GOT3 (cell line): ENCODE measurements around the gene ENC1.

Experiments used
- DNase-seq: peaks from one replicate; lab custom pipeline; 2025; ENCODE audit warnings: mixed read lengths; lab: John Stamatoyannopoulos, UW

ENC1 gene

DNA sequence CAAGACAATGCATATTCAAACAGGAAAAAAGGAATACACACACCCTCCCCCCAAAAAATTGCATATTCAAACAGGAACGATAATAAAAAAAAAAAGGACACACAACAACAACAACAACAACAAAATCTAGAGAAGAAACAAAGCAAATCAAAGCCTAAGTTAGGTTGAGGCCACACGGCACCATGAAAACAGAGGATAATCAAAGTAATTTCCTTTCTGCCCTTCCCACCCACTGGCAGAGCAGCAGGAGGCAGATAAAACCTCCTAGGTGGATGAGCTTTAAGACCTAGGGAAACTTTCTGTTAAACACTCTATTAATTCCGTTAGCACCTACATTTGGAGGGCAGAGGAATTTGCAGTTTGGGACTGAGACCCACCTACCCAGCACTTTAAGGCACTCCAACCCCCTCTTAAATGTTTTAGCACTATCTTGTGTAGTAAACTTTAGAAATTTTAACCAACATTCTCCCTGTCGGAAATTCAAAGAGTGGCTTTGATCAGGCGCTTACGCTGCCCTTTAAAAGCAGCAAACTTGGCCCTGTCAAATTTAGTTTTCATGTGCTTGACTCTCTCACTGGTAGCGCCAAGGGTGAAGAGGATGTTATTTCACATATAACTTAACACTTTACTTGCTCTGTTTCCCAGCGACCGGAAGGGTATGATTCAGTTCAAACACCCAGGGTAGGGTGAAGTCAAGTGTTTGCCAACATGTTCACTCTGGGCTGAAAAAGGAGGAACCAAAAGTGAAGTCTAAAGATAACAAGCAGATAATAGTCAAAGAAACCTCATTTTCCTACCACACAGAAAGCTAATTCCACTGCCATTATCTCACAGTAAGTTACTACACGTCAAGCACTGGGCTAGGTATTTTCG, 9.2 kb downstream of the ENC1 start:
- DNase-seq: no peak

DNA sequence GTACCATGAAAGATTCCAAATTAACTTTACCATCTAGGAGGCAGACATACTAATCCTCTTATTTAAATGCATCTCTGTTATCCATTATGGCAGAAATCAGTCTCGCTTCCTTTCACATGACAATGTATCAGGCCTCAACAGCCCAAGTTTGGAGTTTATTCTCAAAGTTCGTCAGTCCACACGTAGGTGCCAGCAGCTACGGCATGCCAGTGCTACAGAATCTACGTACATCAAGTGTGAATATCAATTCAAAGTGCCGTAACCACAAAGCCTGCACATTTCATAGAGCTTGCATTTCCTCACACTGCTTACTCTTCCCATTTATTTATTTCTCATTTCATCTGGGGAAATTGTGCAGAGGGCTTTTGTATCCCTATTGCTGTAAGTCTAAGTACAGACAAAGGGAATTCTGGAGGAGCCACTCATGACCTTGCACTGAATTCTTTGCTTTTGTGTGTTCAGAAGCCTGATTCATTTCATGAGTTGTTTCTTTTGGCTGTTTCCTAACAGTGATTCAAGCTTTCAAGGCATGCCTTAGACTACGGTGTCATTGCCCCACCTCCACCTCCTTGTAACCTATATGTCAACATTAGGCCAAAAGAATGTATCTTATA, 10.0 kb downstream of the ENC1 start:
- no peak for DNase-seq

DNA sequence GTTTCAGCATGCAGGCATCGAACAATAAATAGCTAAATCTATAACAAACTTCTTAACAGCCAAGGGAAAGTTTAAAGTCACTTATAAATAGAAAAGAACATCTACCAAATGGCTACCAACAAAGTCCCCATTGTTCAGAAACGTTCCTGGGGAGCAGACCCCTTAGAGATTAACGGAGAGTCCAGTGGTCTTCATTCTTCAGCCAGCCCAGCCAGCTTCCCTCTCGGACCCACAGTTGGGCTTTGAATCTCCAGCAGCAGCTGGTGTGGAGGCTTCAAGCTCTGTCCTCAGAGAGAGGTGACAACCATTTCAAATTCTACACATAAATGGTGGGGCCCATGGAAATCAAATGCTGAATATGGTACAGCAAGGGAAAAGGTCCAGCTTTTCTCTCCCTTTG, 11.2 kb downstream of the ENC1 start:
- DNase-seq: no peak

DNA sequence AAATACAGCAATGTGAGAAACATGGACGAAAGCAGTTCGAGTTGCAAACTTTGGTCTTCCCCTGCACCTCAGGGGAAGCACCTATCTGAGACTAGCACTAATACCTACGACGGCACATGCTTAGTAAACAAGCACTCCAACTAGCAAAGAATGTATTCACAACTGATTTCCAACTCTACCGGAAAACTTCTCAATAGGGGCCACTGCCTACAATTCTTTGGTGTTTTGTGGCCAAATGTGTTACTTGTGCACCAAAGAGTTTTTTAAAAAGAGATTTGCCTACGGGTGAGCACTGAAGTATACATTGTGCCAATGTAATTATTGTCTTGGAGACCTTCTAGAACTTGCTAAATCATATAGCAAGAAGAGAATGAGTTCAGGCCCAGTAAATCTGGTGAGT, 12.2 kb downstream of the ENC1 start:
- no peak for DNase-seq

DNA sequence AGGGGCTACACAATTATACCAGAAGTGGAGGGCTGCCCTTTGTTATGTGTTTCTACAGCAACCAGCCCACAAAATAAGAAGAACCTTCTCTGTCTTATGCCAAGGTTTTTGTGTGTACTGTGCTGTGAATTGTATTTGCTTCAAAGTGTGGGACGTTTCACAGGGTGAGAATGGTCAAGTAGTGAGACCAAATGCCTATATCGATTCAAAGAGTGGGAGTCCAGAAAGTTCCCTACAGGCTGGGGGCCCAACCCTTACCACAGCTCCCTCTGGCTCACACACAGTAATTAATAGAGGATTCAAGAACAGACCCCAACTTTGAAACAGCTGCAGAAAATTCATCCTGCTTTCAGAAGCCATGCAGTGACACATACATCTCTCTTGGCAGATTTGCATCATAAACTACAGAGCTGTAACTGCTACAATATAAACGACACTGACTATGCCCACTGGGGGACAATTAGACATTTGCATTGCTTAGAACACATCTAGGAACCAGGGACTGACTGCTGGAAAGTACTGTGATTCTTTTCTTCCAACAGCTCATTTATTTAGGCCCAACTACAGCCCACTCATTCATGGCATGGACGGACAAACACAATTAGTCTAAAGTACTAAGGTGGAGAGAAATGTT, 12.8 kb downstream of the ENC1 start:
- DNase-seq: no peak

DNA sequence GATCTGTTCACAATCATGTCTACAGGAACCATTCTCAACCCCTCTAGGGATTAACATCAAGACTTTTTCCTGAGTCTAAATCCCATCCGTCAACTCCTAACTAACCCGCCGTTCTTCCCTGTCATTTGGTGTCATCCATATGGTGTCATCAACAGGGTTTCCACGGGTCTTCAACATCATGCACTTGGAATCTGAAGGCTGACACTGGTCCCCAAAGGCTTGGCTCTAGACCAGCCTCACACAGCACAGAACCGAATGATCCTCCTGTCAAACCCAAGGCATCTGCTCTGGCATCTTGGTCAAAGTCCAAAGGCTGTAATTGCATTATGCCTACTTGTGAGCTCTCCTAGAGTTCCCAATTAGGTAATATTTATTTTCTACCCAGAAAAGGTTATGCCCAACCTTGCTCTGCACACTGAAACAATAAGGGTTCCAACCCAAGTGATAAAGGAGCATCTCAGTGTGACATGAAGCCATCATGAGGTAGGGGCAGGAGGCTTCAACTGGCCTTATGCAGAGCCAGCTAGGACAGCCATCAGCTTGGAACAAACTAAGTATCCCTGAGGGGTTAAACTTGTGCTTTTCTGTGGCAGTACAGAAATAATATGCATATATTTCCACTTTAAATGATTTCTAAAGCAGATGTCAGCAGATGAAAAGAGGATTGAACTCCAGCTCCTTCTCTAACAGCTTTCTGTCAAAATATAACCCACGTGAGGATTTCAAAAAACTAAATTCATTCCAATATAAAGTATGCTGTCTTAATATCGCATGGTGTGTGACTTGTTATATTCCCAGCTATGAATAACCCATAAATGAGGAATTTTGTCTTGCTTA, 13.9 kb downstream of the ENC1 start:
- DNase-seq: no peak

DNA sequence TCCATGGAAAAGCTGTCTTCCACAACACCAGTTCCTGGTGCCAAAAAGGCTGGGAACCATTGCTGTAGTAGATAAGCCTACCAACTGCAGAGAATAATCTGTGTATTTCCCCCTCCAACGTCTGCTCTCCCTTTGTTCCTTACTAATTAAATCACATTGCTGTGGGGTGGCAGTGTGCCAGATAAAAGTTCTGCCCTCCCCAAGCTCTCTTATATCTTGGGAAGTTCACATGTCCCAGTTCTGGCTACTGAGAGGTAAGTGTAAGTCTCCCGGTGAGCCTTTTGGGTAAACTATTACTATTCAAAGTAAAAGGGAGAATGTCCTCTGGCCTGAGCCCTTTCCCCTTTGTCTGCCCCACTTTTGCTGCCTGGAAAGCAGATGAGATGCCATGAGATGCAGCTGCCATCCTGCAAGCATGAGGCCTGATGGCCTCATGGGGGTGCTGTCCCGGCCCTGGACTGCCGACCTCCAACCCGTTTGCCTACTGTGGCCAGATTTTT, 14.7 kb downstream of the ENC1 start:
- DNase-seq: no peak

DNA sequence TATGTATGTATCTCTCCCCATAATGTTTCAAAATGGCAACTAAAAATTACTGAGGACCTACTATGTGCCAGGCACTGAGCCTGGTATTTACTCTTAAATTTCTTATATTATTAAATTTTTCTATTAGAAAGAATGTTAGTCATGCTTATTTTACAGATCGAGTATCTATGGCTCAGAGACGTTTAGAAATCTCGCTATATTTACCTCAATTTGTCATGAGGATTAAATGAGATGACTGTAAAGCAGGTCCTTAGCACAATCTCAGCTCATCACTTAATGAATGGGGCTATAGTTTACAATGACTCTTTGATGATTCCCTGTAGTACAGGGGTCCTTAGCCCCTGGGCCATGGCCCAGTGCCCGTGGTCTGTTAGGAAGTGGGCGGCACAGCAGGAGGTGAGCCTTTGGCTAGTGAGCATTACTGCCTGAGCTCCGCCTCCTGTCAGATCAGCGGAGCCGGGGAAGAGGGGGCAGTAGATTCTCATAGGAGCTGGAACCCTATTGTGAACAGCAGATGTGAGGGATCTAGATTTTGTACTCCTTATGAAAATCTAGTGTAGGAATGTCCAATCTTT, 15.5 kb downstream of the ENC1 start:
- no peak for DNase-seq

DNA sequence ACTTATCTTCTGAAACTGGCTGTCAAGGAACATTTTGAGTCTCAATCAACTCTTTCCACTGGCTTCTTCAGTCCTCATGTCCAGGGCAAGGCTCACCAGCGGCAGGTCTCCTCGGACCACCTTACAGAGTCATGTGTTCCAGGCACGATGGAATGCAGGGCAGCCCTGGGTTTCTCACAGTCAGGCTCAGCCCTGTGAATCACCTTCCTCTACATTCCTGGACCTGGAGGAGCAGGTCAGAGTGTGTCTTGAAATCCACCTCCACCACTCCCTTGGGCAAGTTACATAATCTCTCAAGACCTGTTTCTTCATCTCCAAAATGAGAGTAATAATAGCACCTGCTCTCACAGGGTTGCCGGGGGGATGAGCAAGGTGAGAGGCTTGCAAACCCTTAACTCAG, 16.0 kb downstream of the ENC1 start:
- DNase-seq: no peak

DNA sequence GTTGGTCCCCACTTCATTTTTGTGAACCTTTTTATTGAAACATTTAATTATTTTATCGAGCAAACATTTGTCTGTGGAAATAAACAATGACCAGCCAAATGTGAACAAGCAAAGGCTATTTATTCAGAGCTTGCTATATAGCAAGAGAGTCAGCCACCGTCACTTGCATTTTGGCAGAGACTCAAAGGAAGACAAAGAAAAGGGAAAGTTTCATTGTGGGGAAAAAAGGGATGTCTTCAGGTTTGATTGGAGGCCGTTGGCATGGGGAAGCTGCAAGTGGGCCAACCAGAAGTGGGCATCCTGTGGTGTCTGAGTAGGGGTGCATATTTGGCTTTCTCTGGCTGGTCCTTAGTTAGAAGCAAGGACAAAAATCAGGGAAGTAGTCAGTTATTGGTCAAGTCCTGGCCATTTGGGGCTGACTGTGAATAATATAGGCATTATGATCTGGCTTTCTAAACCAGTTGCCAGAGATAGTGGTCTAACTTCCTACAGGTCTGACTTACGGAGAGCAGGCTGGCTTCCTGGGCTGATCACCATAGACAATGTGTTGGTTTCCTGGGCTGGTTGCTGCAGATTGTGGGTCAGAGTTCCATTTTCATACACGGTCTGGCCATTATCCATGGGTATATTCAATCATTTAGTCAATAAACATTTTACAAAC, 16.6 kb downstream of the ENC1 start:
- DNase-seq: no peak

DNA sequence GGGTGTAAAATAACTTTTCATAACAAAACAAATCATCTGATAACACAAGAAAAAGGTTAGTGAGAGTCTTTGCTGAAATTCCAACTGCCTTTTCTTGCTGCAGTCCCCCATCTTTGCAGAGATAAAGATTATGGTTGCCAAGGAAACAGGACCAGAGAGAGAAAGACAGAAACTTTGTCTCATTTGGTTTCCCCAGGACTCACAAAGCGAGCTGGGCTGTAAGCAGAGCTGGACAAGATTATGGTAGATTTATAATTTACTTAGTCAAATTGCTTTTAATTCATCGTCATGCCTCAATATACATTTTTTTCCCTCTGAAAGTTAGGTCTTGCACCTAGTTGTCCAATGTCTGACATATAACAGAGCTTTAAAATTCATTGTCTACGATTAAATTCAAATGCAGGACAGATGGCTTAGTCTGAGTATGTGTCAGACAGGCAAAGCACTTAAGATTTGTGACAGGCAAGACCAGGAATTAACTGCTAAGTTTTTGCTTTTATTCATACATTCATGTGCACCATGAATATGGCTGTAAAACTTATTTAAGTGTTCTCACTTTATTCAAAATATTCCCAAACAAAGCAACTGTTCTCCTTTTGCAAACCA, 17.4 kb downstream of the ENC1 start:
- no peak for DNase-seq

DNA sequence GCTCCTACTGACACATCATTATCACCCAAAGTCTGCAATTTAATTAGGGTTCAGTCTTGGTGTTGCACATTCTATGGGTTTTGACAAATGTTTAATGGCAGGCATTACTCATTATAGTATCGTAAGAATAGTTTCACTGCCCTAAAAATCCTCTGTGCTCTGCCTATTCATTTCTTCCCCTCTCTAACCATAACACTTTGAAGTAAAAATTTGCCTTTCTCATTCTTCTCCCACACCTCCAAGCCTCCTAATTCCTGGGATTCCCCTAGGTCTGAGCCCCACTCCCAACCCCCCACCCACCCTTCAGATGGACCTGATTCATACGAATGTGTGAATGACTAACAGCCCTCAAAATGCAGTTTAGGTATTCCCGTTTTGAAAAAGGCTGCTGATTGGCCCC, 18.4 kb downstream of the ENC1 start:
- no peak for DNase-seq

DNA sequence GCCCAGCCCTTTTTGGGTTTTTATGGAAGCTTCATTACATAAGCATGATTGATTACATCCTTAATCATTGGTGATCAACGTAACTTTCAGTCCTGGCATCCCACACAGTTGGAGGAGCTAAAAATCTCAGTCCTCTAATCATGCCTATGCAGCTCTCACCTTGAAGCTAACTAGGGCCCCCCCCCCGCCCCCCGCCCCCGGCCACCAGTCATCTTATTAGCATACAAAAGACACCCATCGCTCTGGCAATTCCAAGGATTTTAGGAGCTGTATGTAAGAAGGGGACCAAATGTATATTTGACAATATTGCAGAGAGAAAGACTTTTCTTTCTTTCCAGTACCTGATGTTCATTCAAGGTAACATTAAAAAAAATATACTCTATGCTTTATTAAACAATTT, 19.0 kb downstream of the ENC1 start:
- DNase-seq: no peak

DNA sequence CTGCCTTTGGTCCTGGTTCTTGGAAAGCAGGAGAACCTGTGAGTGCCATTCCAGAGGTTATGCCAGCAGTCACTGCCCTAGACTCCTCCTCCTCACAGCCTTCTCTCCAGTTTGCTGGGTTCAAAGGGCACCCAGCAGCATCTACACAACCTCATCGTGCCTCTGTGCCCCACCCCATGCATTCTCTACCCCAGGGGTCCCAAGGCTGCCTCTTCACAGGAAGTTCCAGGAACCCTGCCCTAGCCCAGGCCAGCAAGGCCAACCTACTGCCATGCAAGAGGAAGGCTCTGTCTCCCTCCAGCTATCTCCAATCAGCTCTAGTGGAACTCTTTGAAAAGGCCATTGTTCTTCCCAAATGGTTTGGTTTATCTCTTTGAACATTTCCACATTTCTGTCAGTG, 21.2 kb downstream of the ENC1 start:
- DNase-seq: no peak

DNA sequence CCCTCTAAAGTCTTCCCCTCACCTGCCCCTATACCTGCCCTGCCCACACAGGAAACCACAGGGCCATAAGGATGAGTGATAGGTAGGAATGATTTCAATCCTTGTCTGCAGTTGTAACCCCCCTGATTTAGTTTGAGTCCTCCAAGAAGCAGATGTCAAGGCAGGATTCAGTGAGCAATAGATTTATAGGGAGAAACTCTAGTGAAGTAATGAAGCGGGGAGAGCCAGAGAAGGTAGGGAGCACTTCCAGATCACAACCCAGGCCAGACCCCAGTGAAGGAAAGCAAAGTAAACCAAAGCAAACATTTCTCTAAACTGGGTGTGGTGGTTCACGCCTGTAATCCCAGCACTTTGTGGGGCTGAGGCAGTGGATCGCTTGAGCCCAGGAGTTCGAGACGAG, 22.4 kb downstream of the ENC1 start:
- no peak for DNase-seq

DNA sequence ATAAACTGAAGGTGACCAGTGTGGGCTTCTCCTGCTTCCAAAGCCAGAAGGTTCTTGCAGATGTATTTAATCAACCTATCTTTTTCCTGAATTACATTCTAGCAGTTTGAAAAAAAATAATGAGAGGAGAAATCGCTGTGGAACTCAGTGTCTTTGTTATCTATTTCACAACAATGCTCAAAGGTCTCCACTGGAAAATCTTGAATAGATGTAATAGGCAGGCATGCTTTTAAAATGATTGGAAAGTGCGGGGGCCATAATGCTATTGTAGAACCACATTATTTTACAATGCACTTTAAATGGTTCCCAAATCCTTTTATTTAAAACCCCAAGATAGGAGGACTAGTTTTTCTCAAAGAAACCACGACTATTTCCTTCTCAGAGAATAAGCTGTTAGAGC, 23.3 kb downstream of the ENC1 start:
- no peak for DNase-seq

DNA sequence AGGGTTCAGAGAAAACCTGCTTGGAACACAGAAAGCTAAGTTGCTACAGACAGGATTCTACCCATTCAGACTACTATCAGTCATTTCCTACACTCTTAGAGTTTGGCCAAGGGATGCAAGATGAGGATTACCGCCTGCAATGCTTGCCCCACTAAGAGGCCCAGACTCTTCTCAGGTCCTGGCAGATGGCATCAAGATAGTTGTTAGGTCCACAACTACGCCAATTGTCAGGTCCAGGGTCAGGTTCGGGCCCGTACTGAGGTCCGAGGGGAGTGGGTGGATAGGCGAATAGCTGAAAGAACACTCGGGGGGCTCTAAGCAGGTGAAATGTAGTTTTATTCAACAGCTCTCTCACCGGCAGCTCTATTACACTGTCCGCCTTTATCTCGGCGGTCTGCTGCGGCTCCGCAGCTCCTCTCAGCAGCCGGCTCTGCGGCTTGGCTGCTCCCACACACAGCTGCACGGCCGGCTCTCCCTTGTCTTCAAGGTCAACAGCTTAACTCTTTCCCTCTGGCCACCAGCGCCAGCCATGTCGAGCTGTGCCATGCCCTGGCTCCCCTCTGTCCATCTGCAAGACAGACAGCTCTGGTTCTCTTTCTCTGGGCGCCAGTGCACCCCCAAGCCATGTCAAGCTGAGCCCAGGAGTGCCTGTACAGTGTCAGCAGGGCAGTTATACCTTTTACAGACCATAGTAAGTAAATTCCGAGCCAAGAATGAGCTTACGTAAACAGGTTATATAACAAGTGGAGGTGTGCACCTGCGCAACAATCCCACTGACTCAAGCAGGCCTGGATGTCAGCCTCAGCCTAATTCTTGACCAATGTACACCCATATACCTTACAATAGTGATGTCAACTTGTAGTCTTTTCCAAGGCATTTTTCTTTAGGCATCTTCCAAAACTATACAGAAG, 24.0 kb downstream of the ENC1 start:
- no peak for DNase-seq

DNA sequence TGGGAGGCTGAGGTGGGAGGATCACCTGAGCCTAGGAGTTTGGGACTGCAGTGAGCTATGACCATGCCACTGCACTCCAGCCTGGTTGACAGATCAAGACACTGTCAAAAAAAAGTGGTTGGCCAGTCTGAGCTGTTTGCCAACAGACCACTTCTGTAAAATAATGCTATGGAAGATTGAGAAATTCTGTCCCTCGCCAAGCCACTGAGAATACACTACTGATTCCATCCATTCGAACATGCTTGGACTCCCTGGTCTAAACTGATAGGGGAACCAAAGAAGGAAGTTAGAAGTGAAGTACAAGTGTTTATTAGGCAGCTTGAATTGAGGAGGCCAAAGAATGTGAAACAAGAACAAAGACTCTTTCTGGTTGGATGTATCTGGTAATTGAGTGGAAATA, 27.2 kb downstream of the ENC1 start:
- DNase-seq: no peak

DNA sequence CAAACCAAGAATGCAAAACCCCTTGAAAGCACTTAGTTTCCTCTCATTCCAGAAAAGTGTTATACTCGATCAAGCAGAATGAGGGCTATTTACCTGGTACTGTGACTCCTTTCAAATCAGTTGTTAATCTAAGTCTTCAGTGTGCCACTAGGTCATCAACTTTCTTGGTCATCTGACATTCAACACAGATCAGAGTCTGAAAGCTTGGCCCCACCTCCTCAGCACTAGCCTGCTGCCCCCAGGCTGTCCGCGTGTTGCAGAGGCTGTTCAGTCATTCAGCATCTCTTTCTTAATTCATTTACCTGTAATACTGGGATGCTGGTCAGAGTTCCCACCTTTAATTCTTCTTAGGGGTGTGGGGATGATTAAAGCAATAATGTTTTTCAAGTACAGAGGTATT, 28.5 kb downstream of the ENC1 start:
- no peak for DNase-seq
